Right lobe of liver (tissue), 4 donors: Measurements from ENCODE around the gene TBCD.

Source experiments
- CTCF ChIP-seq, 4 donors: fragments of 200-600 bp in 3 of 4; fragments of 450-650 bp in 1 of 4; IDR thresholded peaks; one replicate each; pipeline versions ENCODE4 v1.5.1 to v1.8.0; 2016 to 2022; ENCODE audit warnings: antibody characterized with exemption in 4 of 4, mild to moderate bottlenecking in 2 of 4
- POLR2A ChIP-seq: fragments of 450-650 bp; IDR thresholded peaks from one replicate; pipeline ENCODE4 v1.6.1; 2017; ENCODE audit warnings: antibody characterized with exemption, mild to moderate bottlenecking
- donor health status: DM: no; HTN: no; CAD: no.
- donor health status: DM: no; HTN: no; CAD: no.
- donor health status: DM: no; HTN: yes; CAD: no.

- TF ChIP-seq CTCF (IDR thresholded peaks at IDR 0.05) (no peak), POLR2A (no peak)
These were observed 35.4 kb downstream of the TBCD start for GRCh38 chr17:82787081-82787848.
